Tibial artery (tissue), 4 donors: ENCODE data around the gene INHBB.
"Not testable (repeated sequence)": the region's sequence is repeated elsewhere in the genome, so short reads cannot be mapped to it uniquely, and the experiment has no call there.

Source experiments
- DNase-seq, 2 donors: peaks; one replicate each; pipeline ENCODE4 v3.0.0-alpha.2; 2019
- H3K27ac ChIP-seq, 2 donors: fragments of 200-600 bp; sonication (generic) in 1 of 2; 1 replicate in 1 of 2; 2 replicates in 1 of 2; pipeline ENCODE4 v1.5.1; 2018 to 2019; ENCODE audit warnings: mild to moderate bottlenecking in 1 of 2
- H3K27me3 ChIP-seq, 2 donors: fragments of 200-600 bp; sonication (generic) in 1 of 2; one replicate each; pipeline versions ENCODE4 v1.5.1 to v1.6.0; 2016 to 2019
- H3K36me3 ChIP-seq, 3 donors: fragments of 200-600 bp; sonication (generic) in 2 of 3; one replicate each; pipeline ENCODE4 v1.5.1; 2016 to 2019; ENCODE audit warnings: mild to moderate bottlenecking in 2 of 3
- H3K4me1 ChIP-seq, 4 donors: fragments of 200-600 bp; sonication (generic) in 2 of 4; 1 replicate in 3 of 4; 2 replicates in 1 of 4; pipeline ENCODE4 v1.5.1; 2016 to 2019
- H3K4me3 ChIP-seq, 2 donors: fragments of 200-600 bp; sonication (generic) in 1 of 2; 1 replicate in 1 of 2; 2 replicates in 1 of 2; pipeline ENCODE4 v1.5.1; 2018 to 2019; ENCODE audit warnings: mild to moderate bottlenecking in 2 of 2
- H3K9me3 ChIP-seq, 3 donors: fragments of 200-600 bp; sonication (generic) in 1 of 3; one replicate each; pipeline ENCODE4 v1.5.1; 2016 to 2019
- CTCF ChIP-seq, 2 experiments: fragments of 200-600 bp in 1 of 2; fragments of 450-650 bp in 1 of 2; IDR thresholded peaks; one replicate each; pipeline ENCODE4 v1.5.1; 2017 to 2019; ENCODE audit warnings: antibody characterized with exemption in 2 of 2, mild to moderate bottlenecking in 1 of 2, moderate library complexity in 1 of 2
- intact Hi-C: fragments of 100-400 bp; cut with DNase I; formaldehyde crosslinking; loops from one replicate; pipeline ENCODE4 v1.15.0; 2023; ENCODE audit warnings: low total_unique reads

Gene INHBB

GRCh38 chr2:120308038-120308910, 37.7 kb upstream of the INHBB start:
- Histone ChIP-seq H3K4me3 (no peak overlapping the region), H3K27ac (no peak overlapping the region), H3K4me1 (peaks cover 0 to 8% (median 3%) of the 10 kb centered on the region in 4 donors), H3K36me3 (peaks cover 0 to 5% (median under 1%) of the 10 kb centered on the region in 3 donors), H3K9me3 (no peaks in the 10 kb centered on the region), H3K27me3 (no peaks in the 10 kb centered on the region)
- intact Hi-C loops: no loop called here
- TF ChIP-seq CTCF (IDR thresholded peaks at IDR 0.05): no peak
- DNase-seq: no peak

GRCh38 chr2:120310136-120310535, 35.8 kb upstream of the INHBB start:
- H3K4me1 ChIP-seq: peaks cover 0 to 12% (median 3%) of the 10 kb centered on the region in 4 donors
- no peak overlapping the region for H3K27ac ChIP-seq
- intact Hi-C loops: loop anchor here (10.0 kb wide), 1 partner anchor 85 kb away; the partner anchor contains the start of gene TMEM185B
- DNase-seq: no peak
- no peaks in the 10 kb centered on the region for H3K27me3 ChIP-seq
- no peaks in the 10 kb centered on the region for H3K9me3 ChIP-seq
- TF ChIP-seq CTCF (IDR thresholded peaks at IDR 0.05): no peak
- H3K4me3 ChIP-seq: no peak overlapping the region
- H3K36me3 ChIP-seq: no peaks in the 10 kb centered on the region

- not testable (repeated sequence) for H3K36me3 ChIP-seq, DNase-seq, H3K27ac ChIP-seq, H3K27me3 ChIP-seq, H3K4me3 ChIP-seq, H3K9me3 ChIP-seq
- intact Hi-C loops: loop anchor here (10.0 kb wide), 1 partner anchor 86 kb away; the partner anchor contains the start of gene TMEM185B
- H3K4me1 ChIP-seq: peaks cover 0 to 12% (median 3%) of the 10 kb centered on the region in 4 donors
These were observed 35.1 kb upstream of the INHBB start for GRCh38 chr2:120310841-120311240.

- no peak for TF ChIP-seq CTCF (IDR thresholded peaks at IDR 0.05)
- intact Hi-C loops: loop anchor here (10.0 kb wide), 1 partner anchor 87 kb away; the partner anchor contains the start of gene TMEM185B
- no peak overlapping the region for H3K27ac ChIP-seq
These were observed 33.9 kb upstream of the INHBB start for GRCh38 chr2:120312076-120312475.

GRCh38 chr2:120312860-120313694, 32.9 kb upstream of the INHBB start:
- H3K27ac ChIP-seq: peak overlapping the region; percentile 18 to 52

More at GRCh38 chr2:120312076-120312475, 33.9 kb upstream of the INHBB start:
- Histone ChIP-seq H3K4me1 (peaks cover 0 to 12% (median 3%) of the 10 kb centered on the region in 4 donors), H3K36me3 (no peaks in the 10 kb centered on the region), H3K9me3 (no peaks in the 10 kb centered on the region), H3K27me3 (no peaks in the 10 kb centered on the region), H3K4me3 (no peak overlapping the region)
- DNase-seq: no peak

More at GRCh38 chr2:120312860-120313694, 32.9 kb upstream of the INHBB start:
- Histone ChIP-seq H3K9me3 (no peaks in the 10 kb centered on the region), H3K27me3 (no peaks in the 10 kb centered on the region), H3K4me3 (peak overlapping the region; percentile 46), H3K4me1 (peaks cover 0 to 12% (median 3%) of the 10 kb centered on the region in 4 donors), H3K36me3 (no peaks in the 10 kb centered on the region)
- peak; percentile 79 to 89 for DNase-seq
- intact Hi-C loops: loop anchor here (10.0 kb wide), 1 partner anchor 88 kb away; the partner anchor contains the start of gene TMEM185B
- TF ChIP-seq CTCF (IDR thresholded peaks at IDR 0.05): peak; percentile 83 to 86
